IPS-11a (cell line): Measurements from ENCODE around the gene IKBKG.
"Not testable (repeated sequence)": the region's sequence is repeated elsewhere in the genome, so short reads cannot be mapped to it uniquely, and the experiment has no call there.

Experiments
- H3K4me3 ChIP-seq: one replicate; pipeline ENCODE4 v1.5.1; 2013; ENCODE audit warnings: low read depth, low read length, control low read depth

Gene IKBKG

GRCh38 chrX:154525606-154526490 is 21.6 kb upstream of the IKBKG start:
- no peak overlapping the region for H3K4me3 ChIP-seq

- no peak overlapping the region for H3K4me3 ChIP-seq
Observed at GRCh38 chrX:154526901-154527675, 20.3 kb upstream of the IKBKG start.

GRCh38 chrX:154529206-154529612 is 18.2 kb upstream of the IKBKG start:
- H3K4me3 ChIP-seq, result no peak overlapping the region

GRCh38 chrX:154530286-154530685 is 17.1 kb upstream of the IKBKG start:
- no peak overlapping the region for H3K4me3 ChIP-seq

- H3K4me3 ChIP-seq, result no peak overlapping the region
Observed at GRCh38 chrX:154531626-154532025, 15.8 kb upstream of the IKBKG start.

GRCh38 chrX:154532690-154533089 is 14.7 kb upstream of the IKBKG start:
- no peak overlapping the region for H3K4me3 ChIP-seq

GRCh38 chrX:154534526-154535322 is 12.7 kb upstream of the IKBKG start:
- H3K4me3 ChIP-seq, result no peak overlapping the region

GRCh38 chrX:154535892-154536291 is 11.5 kb upstream of the IKBKG start:
- no peak overlapping the region for H3K4me3 ChIP-seq

GRCh38 chrX:154539077-154539476 is 8.3 kb upstream of the IKBKG start:
- no peak overlapping the region for H3K4me3 ChIP-seq

GRCh38 chrX:154540365-154540764 is 7.1 kb upstream of the IKBKG start:
- H3K4me3 ChIP-seq, result not testable (repeated sequence)

GRCh38 chrX:154540897-154541535 is 6.4 kb upstream of the IKBKG start:
- no peak overlapping the region for H3K4me3 ChIP-seq

- no peak overlapping the region for H3K4me3 ChIP-seq
Observed at GRCh38 chrX:154541589-154541895, 5.9 kb upstream of the IKBKG start.

- H3K4me3 ChIP-seq, result no peak overlapping the region
Observed at GRCh38 chrX:154541896-154542722, 5.3 kb upstream of the IKBKG start.

GRCh38 chrX:154542723-154543424 is 4.5 kb upstream of the IKBKG start:
- H3K4me3 ChIP-seq, result no peak overlapping the region

- H3K4me3 ChIP-seq, result peak overlapping the region; percentile 46
Observed at GRCh38 chrX:154545673-154546274, 1.6 kb upstream of the IKBKG start.

GRCh38 chrX:154546354-154547244 is 821 bp upstream of the IKBKG start, which contains the start of gene G6PD:
TSS of gene G6PD (minus strand) at chrX:154546846. CDS start at chrX:154546155, 691 bp downstream.
- peak within 1 kb of the TSS; percentile 74 for H3K4me3 ChIP-seq

- H3K4me3 ChIP-seq, result peak overlapping the region; percentile 74
Observed at GRCh38 chrX:154548028-154548316, 552 bp downstream of the IKBKG start.

GRCh38 chrX:154549766-154550165 is 2.3 kb downstream of the IKBKG start:
- no peak overlapping the region for H3K4me3 ChIP-seq
